ENCODE data around the gene DNAJC5.

DNAJC5 gene

GRCh38 chr20:63889241-63890200 is 5.4 kb upstream of the DNAJC5 start:
- Histone ChIP-seq H3F3A (ENCODE audit: control insufficient read depth, insufficient read depth) (peaks cover 7% of the 10 kb centered on the region; the same call in 1 of the 2 replicates), H3K9me2 (replicated peaks; ENCODE audit: control insufficient read depth, low read length) (no peaks in the 10 kb centered on the region), H3K79me2 (ENCODE audit: control insufficient read depth, low read length) (no peaks in the 10 kb centered on the region), H3K27ac (ENCODE audit: low read depth, low read length) (no peak overlapping the region), H3K27me3 (ENCODE audit: control insufficient read depth, low read length) (no peaks in the 10 kb centered on the region), H4K20me1 (ENCODE audit: control insufficient read depth, insufficient read depth, low read depth, low read length) (0 out of 2 replicates have a peak, but pooled peaks cover 3% of the 10 kb centered on the region), H3K4me3 (ENCODE audit: low read length) (no peak overlapping the region), H3K4me1 (ENCODE audit: control insufficient read depth, low read length) (peaks cover 5% of the 10 kb centered on the region), H3K36me3 (ENCODE audit: control insufficient read depth, low read length) (peaks cover 41% of the 10 kb centered on the region; the same call in 1 of the 2 replicates), H3K4me2 (ENCODE audit: low read length) (no peak overlapping the region), H3K9me3 (ENCODE audit: control insufficient read depth, insufficient read depth, low read length) (no peaks in the 10 kb centered on the region)
- no peak for TF ChIP-seq CTCF (IDR thresholded peaks at IDR 0.05; ENCODE audit: low read depth, low read length, poor library complexity, severe bottlenecking)
- no peak for TF ChIP-seq EZH2phosphoT487 (IDR thresholded peaks at IDR 0.05; ENCODE audit: borderline replicate concordance, low read length)

DNA sequence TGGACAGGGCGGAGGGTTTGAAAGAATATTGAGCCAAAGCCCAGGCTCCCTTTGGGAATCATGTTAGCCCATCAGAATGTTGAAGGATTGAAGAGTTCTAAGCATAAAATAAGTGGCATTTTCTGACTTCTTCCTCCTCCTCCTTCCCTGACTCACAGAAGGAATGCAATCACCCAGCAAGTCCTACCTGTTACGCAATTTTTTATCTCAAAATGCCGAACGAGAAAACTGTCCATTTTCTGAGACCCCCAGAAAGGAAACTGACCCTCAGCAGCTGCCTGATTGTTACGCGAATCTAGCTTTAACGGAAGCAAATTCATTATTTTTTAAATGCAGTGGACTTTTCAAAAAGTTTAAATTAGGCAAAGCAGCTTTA is 4.7 kb upstream of the DNAJC5 start:
- peaks cover 7% of the 10 kb centered on the region; the same call in 1 of the 2 replicates for H3F3A ChIP-seq (ENCODE audit: control insufficient read depth, insufficient read depth)

DNA sequence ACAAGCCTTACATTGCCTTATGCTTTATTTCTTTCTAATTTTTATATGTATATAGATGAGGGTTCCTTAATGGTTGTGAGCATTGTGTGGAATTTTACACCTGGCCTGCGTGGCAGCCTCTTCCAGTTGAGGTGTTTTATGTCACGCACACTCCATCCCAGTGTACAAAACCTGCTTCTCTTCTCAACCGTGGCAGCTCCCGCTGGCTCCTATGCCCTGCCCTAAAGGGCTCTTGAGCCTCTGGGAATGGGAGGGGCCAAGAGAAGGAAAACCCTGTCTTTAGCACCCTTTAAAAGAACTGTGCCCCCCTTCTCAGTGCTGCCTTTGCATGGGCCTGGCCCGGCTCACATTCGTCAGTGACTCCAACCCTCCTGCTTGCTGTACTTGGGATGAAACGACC is 4.3 kb upstream of the DNAJC5 start:
- Histone ChIP-seq H3K9me2 (replicated peaks; ENCODE audit: control insufficient read depth, low read length) (no peaks in the 10 kb centered on the region), H3K4me2 (ENCODE audit: low read length) (no peak overlapping the region), H4K20me1 (ENCODE audit: control insufficient read depth, insufficient read depth, low read depth, low read length) (0 out of 2 replicates have a peak, but pooled peaks cover 3% of the 10 kb centered on the region), H3K36me3 (ENCODE audit: control insufficient read depth, low read length) (peaks cover 33% of the 10 kb centered on the region; the same call in 1 of the 2 replicates), H3K27ac (ENCODE audit: low read depth, low read length) (no peak overlapping the region), H3K79me2 (ENCODE audit: control insufficient read depth, low read length) (peaks cover 3% of the 10 kb centered on the region), H3K4me3 (ENCODE audit: low read length) (no peak overlapping the region), H3K27me3 (ENCODE audit: control insufficient read depth, low read length) (no peaks in the 10 kb centered on the region), H3F3A (ENCODE audit: control insufficient read depth, insufficient read depth) (peaks cover 9% of the 10 kb centered on the region), H3K4me1 (ENCODE audit: control insufficient read depth, low read length) (peaks cover 7% of the 10 kb centered on the region), H3K9me3 (ENCODE audit: control insufficient read depth, insufficient read depth, low read length) (no peaks in the 10 kb centered on the region)
- TF ChIP-seq EZH2phosphoT487 (IDR thresholded peaks at IDR 0.05; ENCODE audit: borderline replicate concordance, low read length) (no peak), CTCF (IDR thresholded peaks at IDR 0.05; ENCODE audit: low read depth, low read length, poor library complexity, severe bottlenecking) (no peak)

More for the DNA sequence above, 4.7 kb upstream of the DNAJC5 start:
- H3K4me2 ChIP-seq (ENCODE audit: low read length), result no peak overlapping the region
- no peak overlapping the region for H3K27ac ChIP-seq (ENCODE audit: low read depth, low read length)
- no peaks in the 10 kb centered on the region for H3K79me2 ChIP-seq (ENCODE audit: control insufficient read depth, low read length)
- no peak for TF ChIP-seq EZH2phosphoT487 (IDR thresholded peaks at IDR 0.05; ENCODE audit: borderline replicate concordance, low read length)
- no peak for TF ChIP-seq CTCF (IDR thresholded peaks at IDR 0.05; ENCODE audit: low read depth, low read length, poor library complexity, severe bottlenecking)
- H3K36me3 ChIP-seq (ENCODE audit: control insufficient read depth, low read length), result peaks cover 35% of the 10 kb centered on the region; the same call in 1 of the 2 replicates
- peaks cover 7% of the 10 kb centered on the region for H3K4me1 ChIP-seq (ENCODE audit: control insufficient read depth, low read length)
- H3K9me2 ChIP-seq (replicated peaks; ENCODE audit: control insufficient read depth, low read length), result no peaks in the 10 kb centered on the region
- no peaks in the 10 kb centered on the region for H3K27me3 ChIP-seq (ENCODE audit: control insufficient read depth, low read length)
- H3K9me3 ChIP-seq (ENCODE audit: control insufficient read depth, insufficient read depth, low read length), result no peaks in the 10 kb centered on the region
- no peak overlapping the region for H3K4me3 ChIP-seq (ENCODE audit: low read length)
- 0 out of 2 replicates have a peak, but pooled peaks cover 3% of the 10 kb centered on the region for H4K20me1 ChIP-seq (ENCODE audit: control insufficient read depth, insufficient read depth, low read depth, low read length)

Measured in DOHH2 (cell line).